ENCODE measurements around the gene MIDN. TPM values are rescaled to one million over a fixed set of nuclear protein-coding genes. Genes with fewer than 3 reads are reported as not detected.
A peak's percentile ranks its signal among the peaks of the same experiment; 100 is the strongest.
"Not testable (repeated sequence)": the region's sequence is repeated elsewhere in the genome, so short reads cannot be mapped to it uniquely, and the experiment has no call there.

MIDN gene
- total RNA-seq (100 to 1,000 TPM in 3 of 4 donors, 10 to 100 TPM in 1; 84.7 to 331 (median 217) TPM), polyA plus RNA-seq (100 to 1,000 TPM in 1 of 3 donors, 10 to 100 TPM in 2; 29.2 to 147 (median 36.4) TPM)
- long read RNA-seq, donor 1, partial matches to known transcripts, result 15 of 18 reads
- long read RNA-seq, donor 1, other reads (novel, unspliced or antisense), result 2 of 18 reads
- long read RNA-seq, donor 2, transcript MIDN-201 (8 exons, 3,790 nt), result major isoform, 29 of 78 reads
- long read RNA-seq, donor 2, partial matches to known transcripts, result 17 of 78 reads
- long read RNA-seq, donor 2, other reads (novel, unspliced or antisense), result 31 of 78 reads

GRCh38 chr19:1248139-1248785, at the start of gene MIDN:
Gene MIDN, plus strand, starts transcription at chr19:1248583. Its CDS starts 1,714 bp downstream, at chr19:1250297.
- Histone ChIP-seq H3K4me1 (peaks cover 51% of the 10 kb centered on the region), H3K27me3 (ENCODE audit: insufficient read depth in 3 of 3, low read length in 2 of 3) (no peaks in the 10 kb centered on the region), H3K9me3 (no peaks in the 10 kb centered on the region), H3K36me3 (ENCODE audit: insufficient read depth in 1 of 2, low read depth in 1 of 2) (peaks cover 0 to 20% of the 10 kb centered on the region in 2 donors), H3K27ac (peak within 1 kb of the TSS; percentile 99), H3K4me3 (peak within 1 kb of the TSS; percentile 80)
- intact Hi-C loops (cut with DNase I), result no loop called here
- WGBS, 3 donors, result 1 to 2% (median 1%) methylated on average over 34 to 60 of the region's 60 CpGs
- peak; percentile 41 to 49 (median 46) for ATAC-seq
- DNase-seq, result peak; percentile 91 to 96
- peak; percentile 44 for TF ChIP-seq CTCF (IDR thresholded peaks at IDR 0.05)

- DNase-seq (no peak), ATAC-seq (peak in 1 of 4 donors; percentile 18)
- Histone ChIP-seq H3K4me3 (no peak overlapping the region), H3K27ac (no peak overlapping the region), H3K4me1 (no peaks in the 10 kb centered on the region), H3K36me3 (ENCODE audit: insufficient read depth in 1 of 2, low read depth in 1 of 2) (no peaks in the 10 kb centered on the region), H3K27me3 (ENCODE audit: insufficient read depth in 3 of 3, low read length in 2 of 3) (no peaks in the 10 kb centered on the region), H3K9me3 (no peaks in the 10 kb centered on the region)
- 86 to 89% (median 87%) methylated on average over 10 of the region's 10 CpGs for WGBS, 3 donors
- TF ChIP-seq CTCF (IDR thresholded peaks at IDR 0.05), result no peak
- intact Hi-C loops (cut with DNase I), result no loop called here
These were observed 48.9 kb upstream of the MIDN start for GRCh38 chr19:1199531-1199930.

- intact Hi-C loops (cut with DNase I); H3K27me3 ChIP-seq (ENCODE audit: insufficient read depth in 3 of 3, low read length in 2 of 3); H3K4me1 ChIP-seq; ATAC-seq; H3K27ac ChIP-seq; DNase-seq; H3K4me3 ChIP-seq; H3K9me3 ChIP-seq; H3K36me3 ChIP-seq (ENCODE audit: insufficient read depth in 1 of 2, low read depth in 1 of 2): not testable (repeated sequence)
- WGBS, 3 donors, result 88 to 90% (median 89%) methylated on average over 4 of the region's 4 CpGs
These were observed 47.8 kb upstream of the MIDN start for GRCh38 chr19:1200614-1201013.

GRCh38 chr19:1205114-1206099, 43.0 kb upstream of the MIDN start, which contains the start of gene STK11:
Gene STK11, plus strand, starts transcription at chr19:1205778. Its CDS starts 1,136 bp downstream, at chr19:1206914.
- 4 to 9% (median 6%) methylated on average over 48 to 111 of the region's 114 CpGs for WGBS, 3 donors
- Histone ChIP-seq H3K27ac (peak within 1 kb of the TSS; percentile 99), H3K9me3 (no peaks in the 10 kb centered on the region), H3K4me1 (peaks cover 30% of the 10 kb centered on the region), H3K27me3 (ENCODE audit: insufficient read depth in 3 of 3, low read length in 2 of 3) (no peaks in the 10 kb centered on the region), H3K4me3 (peak within 1 kb of the TSS; percentile 92), H3K36me3 (ENCODE audit: insufficient read depth in 1 of 2, low read depth in 1 of 2) (peaks cover 0 to 3% of the 10 kb centered on the region in 2 donors)
- peak; percentile 100 for DNase-seq
- peak; percentile 89 to 92 (median 91) for ATAC-seq
- intact Hi-C loops (cut with DNase I), result no loop called here
- TF ChIP-seq CTCF (IDR thresholded peaks at IDR 0.05), result no peak

Data from psoas muscle (tissue), 8 donors.